Vein endothelial cell (primary cell): ENCODE data around the gene PRRC2B. TPM values are rescaled to one million over a fixed set of nuclear protein-coding genes. Genes with fewer than 3 reads are reported as not detected.

Source experiments
- small RNA-seq: library from RNA; depleted of rRNA; stranded (forward); fragments of <200 nt; gene quantifications from one replicate; pipeline ENCODE3, GENCODE V24; 2012
- total RNA-seq: library from RNA; depleted of rRNA; stranded (reverse); fragments of >200 nt; gene quantifications from 2 replicates; pipeline ENCODE4 v1.2.3, GENCODE V29; 2012

The PRRC2B gene
- total RNA-seq: 101 and 132 TPM in 2 replicates

GRCh38 chr9:131393622-131394463 lies at the start of gene PRRC2B:
Gene PRRC2B, plus strand, starts transcription at chr9:131394086. Its CDS starts 36,059 bp downstream, at chr9:131430145.

GRCh38 chr9:131502781-131503625 lies 109.1 kb downstream of the PRRC2B start, which contains the start of gene POMT1:
Gene POMT1, plus strand, starts transcription at chr9:131502918. Its CDS starts 1,301 bp downstream, at chr9:131504219.

GRCh38 chr9:131530920-131531832 lies 137.3 kb downstream of the PRRC2B start, which contains the start of gene UCK1:
Gene UCK1, minus strand, starts transcription at chr9:131531263. Its CDS starts 89 bp downstream, at chr9:131531174.

DNA sequence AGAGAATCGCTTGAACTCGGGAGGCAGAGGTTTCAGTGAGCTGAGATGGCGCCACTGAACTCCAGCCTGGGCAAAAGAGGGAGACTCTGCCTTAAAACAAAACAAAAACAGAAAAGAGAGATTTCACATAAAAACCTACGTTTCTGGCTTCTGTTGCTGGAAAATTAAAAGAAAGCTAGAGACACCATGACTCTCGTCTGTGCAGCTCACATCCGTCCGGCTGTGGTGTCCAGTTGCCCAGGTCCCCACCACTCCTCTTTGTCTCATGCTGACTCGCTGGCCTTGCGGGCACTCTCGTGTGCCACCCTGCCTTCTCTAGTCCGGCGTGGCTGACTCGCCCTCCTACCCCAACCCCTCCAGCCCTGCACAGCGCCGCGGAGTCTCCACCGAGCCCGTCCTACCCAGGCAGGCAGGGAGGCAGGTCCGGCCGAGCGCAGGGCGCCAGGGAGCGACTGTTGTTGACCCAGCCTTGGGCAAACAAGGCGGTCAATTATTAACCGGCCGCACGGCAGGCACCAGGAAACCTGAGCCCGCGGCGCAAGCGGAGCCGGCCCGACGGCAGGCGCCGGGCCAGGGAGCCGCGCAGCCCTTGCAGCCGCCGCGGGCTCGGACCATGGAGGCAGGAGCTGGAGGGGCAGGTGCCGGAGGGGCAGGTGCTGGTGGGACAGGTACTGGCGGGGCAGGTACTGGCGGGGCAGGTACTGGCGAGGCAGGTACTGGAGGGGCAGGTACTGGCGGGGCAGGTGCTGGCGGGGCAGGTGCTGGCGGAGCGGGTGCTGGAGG lies 151.3 kb downstream of the PRRC2B start, which contains the start of gene PRRT1B:
Gene PRRT1B (plus strand): TSS at position 521 of the 783 bp plus-strand sequence. CDS start 93 bp downstream, at position 614.

Small RNAs within 50 kb of the gene (small RNA-seq; reads per million reads assigned to genes)
- gene SNORD62A (2.1 reads per million, percentile 81 among the genes with 10 or more reads in this experiment), gene SNORD62B (4.7 reads per million, percentile 92 among the genes with 10 or more reads in this experiment)

Other genes with a start within 250 kb of the PRRC2B start
- 6.5 and 7.5 TPM in 2 replicates for gene FAM78A, start 117.6 kb upstream of the PRRC2B start, total RNA-seq
- 2.6 and 4.3 TPM in 2 replicates for gene PLPP7, start 104.4 kb upstream of the PRRC2B start, total RNA-seq
- gene POMT1, start 108.8 kb downstream of the PRRC2B start, total RNA-seq: 32.5 and 33.3 TPM in 2 replicates
- gene UCK1, start 137.2 kb downstream of the PRRC2B start, total RNA-seq: 14.4 and 14.5 TPM in 2 replicates
- not detected in 2 replicates for gene PRRT1B, start 151.4 kb downstream of the PRRC2B start, total RNA-seq